GM19324 (cell line): ENCODE results near the gene RAET1G.
"Not testable (repeated sequence)": the region's sequence is repeated elsewhere in the genome, so short reads cannot be mapped to it uniquely, and the experiment has no call there.

Source experiments
- ATAC-seq: cut with Tn5 transposase; IDR thresholded peaks from one replicate; pipeline ENCODE4 v1.9.1; 2021; ENCODE audit warnings: mild to moderate bottlenecking, moderate library complexity; ENCODE audit not compliant: unreplicated experiment, low FRiP score

Gene RAET1G

DNA sequence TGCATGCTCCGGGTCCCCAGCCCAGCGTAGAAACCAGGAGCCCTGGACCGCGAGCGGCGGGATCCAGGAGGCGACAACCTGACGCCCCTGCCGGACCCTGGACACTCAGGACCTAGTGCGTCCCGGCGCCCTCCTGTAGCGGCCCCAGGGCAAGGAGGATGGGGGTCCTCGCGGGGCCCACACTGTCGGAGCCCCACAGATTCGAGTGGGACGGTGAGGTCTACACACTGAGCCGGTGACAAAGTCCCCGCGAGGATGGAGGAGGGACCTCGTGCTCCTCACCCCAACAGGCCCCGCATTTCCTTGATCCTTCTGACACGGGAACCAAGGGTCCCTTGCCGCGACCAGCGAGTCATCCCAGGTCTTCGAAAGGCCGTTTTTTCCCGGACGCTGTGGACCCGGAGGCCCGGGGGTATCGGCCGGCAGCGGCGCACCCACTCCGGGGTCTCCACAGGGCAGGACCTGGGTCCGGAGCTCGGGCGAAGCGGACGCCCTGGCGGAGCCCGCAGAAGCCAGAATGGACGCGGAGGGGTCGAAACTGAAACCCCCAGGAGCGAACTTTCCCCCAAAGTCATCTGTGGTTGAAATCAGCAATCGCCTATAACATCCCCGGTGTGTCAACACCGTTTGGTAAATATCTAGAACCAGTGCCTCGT is 31.5 kb upstream of the RAET1G start:
- not testable (repeated sequence) for ATAC-seq

DNA sequence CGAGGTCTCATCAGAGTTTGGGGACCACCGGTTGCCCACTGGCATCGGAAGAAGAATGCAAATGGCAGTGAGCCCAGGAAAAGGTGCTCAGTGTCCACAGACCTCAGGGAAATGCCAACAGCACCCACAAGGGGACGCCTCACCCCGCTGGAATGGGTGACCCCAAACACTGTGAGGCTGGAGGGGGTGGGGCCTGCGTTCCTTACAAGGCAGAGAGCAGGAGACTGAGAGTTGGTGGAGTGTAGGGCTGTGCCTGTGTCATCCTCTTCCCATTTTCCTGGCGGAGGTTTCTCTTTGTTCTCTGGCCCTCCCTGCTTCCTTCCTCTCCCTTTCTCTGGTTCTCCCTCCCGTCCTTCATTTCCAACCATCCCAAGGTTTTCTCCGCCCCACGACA is 31.0 kb upstream of the RAET1G start:
- ATAC-seq = not testable (repeated sequence)

- ATAC-seq = not testable (repeated sequence)
Observed at GRCh38 chr6:149953390-149953789, 30.5 kb upstream of the RAET1G start.

DNA sequence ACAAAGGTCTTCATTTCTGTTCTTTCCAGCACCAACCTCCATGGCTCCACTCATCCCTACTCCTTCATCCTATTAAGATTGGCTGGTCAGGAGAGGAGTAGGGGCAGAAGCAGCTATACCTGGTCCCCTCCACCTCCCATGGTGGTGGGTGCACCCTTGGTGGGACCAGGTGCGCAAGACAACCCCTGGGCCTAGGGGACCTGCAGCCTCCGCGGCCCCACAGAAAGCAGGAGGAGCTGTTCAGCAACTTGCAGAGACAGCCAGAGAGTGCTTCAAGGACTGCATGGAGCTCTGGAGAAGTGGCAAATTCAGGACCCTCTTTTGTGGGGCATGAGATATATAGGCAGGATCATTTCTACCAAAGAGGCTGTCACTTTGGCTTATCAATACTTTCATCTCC is 28.7 kb upstream of the RAET1G start:
- no peak for ATAC-seq

DNA sequence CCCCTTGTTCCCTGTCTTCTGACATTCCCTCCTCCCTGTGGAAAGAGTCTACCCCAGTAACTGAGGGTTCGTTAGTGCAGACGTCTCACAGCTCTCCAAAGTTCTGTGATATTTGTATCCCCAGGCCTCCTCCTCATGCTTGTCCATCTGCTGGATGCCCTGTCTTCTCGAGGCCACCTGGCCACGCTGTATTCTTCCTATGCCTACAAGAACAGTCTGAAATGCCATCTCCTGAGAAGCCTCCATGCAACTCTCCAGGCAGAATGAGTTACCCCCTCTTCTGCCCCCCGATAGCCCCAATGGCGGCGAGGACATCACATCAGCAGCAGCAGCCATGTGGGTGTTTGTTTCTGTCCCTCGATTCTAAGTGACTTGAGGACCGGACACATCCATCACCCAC is 28.2 kb upstream of the RAET1G start:
- ATAC-seq = no peak

- ATAC-seq = no peak
Observed at GRCh38 chr6:149950423-149950822, 27.5 kb upstream of the RAET1G start.

DNA sequence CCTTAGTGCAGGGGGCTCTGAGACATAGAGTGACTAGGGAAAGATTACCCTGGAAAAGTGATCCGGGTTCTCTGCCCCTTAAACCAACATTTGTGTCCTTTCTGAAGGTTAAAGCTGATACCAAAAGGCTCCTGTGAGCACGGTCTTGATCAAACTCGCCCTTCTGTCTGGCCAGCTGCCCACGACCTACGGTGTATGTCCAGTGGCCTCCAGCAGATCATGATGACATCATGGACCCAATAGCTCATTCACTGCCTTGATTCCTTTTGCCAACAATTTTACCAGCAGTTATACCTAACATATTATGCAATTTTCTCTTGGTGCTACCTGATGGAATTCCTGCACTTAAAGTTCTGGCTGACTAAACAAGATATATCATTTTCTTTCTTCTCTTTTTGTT is 25.7 kb upstream of the RAET1G start:
- ATAC-seq = no peak

DNA sequence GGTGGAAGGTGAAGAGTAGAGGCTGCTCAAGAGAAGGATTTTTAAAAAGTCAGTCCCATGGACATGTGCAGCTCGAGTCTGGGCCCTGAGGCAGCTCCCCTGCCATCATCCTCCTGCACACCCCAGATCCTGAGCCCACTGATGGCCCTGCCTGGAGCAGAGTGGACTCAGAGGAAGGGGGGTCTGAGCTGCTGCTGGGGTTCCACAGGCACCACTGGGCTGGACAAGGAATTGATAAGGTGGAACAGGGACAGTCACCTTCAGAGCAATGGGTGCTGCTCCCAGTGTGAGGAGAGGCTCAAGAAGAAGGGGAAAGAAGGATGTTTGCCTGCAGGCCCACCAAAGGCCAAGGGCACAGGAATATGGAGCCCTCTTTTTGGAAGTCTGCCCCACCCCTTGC is 25.1 kb upstream of the RAET1G start:
- no peak for ATAC-seq

GRCh38 chr6:149947533-149947932 is 24.6 kb upstream of the RAET1G start:
- ATAC-seq = not testable (repeated sequence)

DNA sequence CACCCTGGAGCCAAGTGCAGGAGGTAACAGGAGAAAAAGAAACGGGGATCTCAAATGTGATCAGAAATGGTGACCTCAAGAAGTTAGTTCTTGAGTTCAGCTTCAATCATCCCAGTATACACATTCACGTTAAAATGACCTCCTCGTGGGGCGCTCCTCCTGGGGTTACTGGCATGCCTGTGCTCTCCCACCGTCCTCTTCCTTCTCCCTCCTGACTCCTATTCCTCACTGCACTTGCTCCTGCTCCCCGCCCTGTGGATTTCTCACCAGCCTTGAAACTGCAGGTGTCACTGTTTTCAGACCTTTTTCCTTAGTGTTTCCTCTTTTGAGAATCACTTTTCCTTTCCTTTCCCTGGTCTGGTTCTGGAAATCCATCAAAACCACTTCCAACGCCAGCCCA is 23.7 kb upstream of the RAET1G start:
- ATAC-seq = not testable (repeated sequence)

DNA sequence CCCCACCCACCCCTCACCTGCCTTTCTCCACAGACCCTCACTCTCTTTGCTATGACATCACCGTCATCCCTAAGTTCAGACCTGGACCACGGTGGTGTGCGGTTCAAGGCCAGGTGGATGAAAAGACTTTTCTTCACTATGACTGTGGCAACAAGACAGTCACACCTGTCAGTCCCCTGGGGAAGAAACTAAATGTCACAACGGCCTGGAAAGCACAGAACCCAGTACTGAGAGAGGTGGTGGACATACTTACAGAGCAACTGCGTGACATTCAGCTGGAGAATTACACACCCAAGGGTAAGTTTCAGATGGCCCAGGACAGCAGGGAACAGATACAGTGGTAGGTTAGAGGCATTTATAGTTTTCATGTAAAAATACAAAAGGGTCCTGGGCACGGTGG is 22.4 kb upstream of the RAET1G start:
- not testable (repeated sequence) for ATAC-seq

GRCh38 chr6:149943321-149943720 is 20.4 kb upstream of the RAET1G start:
- ATAC-seq = not testable (repeated sequence)

- no peak for ATAC-seq
Observed at GRCh38 chr6:149942461-149942829, 19.5 kb upstream of the RAET1G start.

- no peak for ATAC-seq
Observed at GRCh38 chr6:149941583-149942460, 18.9 kb upstream of the RAET1G start, which contains the start of gene ULBP2. ULBP2 (plus strand) TSS chr6:149942014; CDS start chr6:149942073, 59 bp downstream.

GRCh38 chr6:149940672-149940982 is 17.7 kb upstream of the RAET1G start:
- no peak for ATAC-seq

DNA sequence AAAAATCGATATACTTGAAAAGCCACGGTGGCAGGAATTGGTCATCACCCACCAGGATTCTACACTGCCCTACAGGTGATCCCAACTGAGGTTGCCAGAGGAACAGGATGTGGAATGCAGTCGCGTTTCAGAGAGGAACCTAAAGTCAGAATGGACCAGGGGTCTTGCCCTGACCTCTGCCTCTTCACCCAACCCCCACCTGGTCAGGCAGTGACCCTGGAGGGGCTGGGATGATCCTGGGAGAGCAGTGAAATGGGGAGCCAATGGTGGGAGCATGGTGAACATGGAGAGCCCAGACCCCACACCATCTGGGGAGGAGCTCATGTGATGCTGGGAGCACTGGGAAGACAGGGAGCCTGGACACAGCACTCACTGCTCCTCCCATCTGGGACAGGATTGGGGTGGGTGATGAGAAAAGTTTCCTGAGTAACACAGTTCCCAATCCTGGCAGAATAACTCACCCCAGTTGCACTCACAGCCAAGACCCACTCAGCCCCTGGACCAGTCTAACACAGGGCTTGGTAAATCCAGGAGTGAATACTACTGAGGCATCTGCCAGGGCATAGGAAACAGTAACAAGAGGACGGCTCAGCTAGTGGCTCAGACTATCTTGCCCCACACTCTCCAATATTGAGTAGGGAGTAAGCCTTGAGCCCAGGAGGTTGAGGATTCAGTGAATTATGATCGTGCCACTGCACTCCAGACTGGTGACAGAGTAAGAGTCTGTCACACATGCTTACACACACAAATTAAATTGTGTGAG is 17.2 kb upstream of the RAET1G start:
- no peak for ATAC-seq

- ATAC-seq = no peak
Observed at GRCh38 chr6:149939356-149939648, 16.4 kb upstream of the RAET1G start.

GRCh38 chr6:149938571-149939355 is 15.8 kb upstream of the RAET1G start:
- ATAC-seq = peak; percentile 75

DNA sequence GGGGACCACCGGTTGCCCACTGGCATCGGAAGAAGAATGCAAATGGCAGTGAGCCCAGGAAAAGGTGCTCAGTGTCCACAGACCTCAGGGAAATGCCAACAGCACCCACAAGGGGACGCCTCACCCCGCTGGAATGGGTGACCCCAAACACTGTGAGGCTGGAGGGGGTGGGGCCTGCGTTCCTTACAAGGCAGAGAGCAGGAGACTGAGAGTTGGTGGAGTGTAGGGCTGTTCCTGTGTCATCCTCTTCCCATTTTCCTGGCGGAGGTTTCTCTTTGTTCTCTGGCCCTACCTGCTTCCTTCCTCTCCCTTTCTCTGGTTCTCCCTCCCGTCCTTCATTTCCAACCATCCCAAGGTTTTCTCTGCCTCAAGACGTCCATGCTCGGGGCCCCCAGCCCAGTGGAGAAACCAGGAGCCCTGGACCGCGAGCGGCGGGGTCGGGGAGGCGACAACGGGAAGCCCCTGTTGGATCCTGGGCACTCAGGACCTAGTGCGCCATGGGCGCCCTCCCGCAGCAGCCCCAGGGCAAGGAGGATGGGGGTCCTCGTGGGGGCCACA is 15.2 kb upstream of the RAET1G start:
- not testable (repeated sequence) for ATAC-seq

- no peak for ATAC-seq
Observed at GRCh38 chr6:149936743-149937142, 13.8 kb upstream of the RAET1G start.
